Dedifferentiated amniotic fluid mesenchymal stem cell (primary cell): Measurements from ENCODE around the gene ACTR10.
"Not testable (repeated sequence)": the region's sequence is repeated elsewhere in the genome, so short reads cannot be mapped to it uniquely, and the experiment has no call there.

Source experiments
- DNase-seq: peaks from one replicate; pipeline ENCODE4 v3.0.0-alpha.2; 2016; ENCODE audit errors: extremely low spot score

Gene ACTR10

DNA sequence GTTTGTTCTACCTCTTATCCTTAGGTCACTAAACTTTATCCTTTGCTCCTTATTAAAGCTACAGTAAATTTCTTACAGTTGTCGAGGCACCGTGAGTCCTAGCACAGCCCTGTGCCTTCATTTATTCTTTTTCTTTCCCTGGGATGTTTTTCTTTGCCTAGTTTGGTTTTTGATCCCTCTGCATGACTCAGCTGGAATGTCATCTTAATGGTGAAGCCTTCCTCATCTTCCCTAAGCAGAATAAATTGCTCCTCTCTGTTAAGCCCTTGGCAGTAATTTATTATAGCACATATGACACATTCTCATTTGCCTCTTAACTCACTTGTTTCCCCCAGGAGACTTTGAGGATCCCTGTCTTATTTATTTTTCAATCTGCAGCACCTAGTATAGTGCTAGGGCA is 16.6 kb downstream of the ACTR10 start:
- DNase-seq: no peak

DNA sequence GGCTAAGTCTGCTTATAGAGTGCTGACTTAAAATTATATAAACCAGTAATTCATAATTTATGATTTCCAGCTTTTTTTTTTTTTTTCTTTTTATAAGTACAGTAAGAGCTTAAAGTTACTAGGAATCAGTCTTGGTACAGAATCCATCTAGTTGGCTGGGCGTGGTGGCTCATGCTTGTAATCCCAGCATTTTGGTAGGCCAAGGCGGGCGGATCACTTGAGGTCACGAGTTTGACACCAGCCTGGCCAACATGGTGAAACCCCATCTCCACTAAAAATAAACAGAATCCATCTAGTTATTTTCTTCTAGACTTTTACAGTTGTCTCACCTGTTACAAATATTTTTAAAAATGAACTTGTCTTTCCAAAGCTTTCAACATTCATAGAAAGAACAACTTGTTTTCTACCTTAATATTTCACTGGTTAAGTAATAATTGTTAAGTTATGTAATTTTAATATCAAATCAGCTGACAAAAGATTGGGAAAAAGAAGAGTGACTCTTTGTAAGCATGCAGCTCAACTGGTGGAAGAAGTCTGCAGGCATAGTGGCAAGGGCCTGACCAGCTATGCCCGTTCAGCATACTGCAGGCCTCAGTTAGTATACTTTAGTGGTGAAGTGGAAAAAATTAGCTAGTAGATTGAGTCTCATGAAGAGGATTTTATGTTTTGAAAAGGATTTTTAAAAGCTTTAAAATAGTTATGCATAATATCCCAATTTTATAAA is 27.3 kb downstream of the ACTR10 start:
- DNase-seq: no peak

- no peak for DNase-seq
Measured at GRCh38 chr14:58238252-58239243, 38.6 kb downstream of the ACTR10 start.

GRCh38 chr14:58239244-58240195 is 39.6 kb downstream of the ACTR10 start:
- peak; percentile 74 for DNase-seq

GRCh38 chr14:58243790-58244555 is 44.0 kb downstream of the ACTR10 start:
- DNase-seq: no peak

GRCh38 chr14:58244556-58245387 is 44.8 kb downstream of the ACTR10 start, which contains the start of gene PSMA3:
PSMA3 (plus strand) TSS chr14:58244843; CDS start chr14:58244921, 78 bp downstream.
- DNase-seq: peak; percentile 99

DNA sequence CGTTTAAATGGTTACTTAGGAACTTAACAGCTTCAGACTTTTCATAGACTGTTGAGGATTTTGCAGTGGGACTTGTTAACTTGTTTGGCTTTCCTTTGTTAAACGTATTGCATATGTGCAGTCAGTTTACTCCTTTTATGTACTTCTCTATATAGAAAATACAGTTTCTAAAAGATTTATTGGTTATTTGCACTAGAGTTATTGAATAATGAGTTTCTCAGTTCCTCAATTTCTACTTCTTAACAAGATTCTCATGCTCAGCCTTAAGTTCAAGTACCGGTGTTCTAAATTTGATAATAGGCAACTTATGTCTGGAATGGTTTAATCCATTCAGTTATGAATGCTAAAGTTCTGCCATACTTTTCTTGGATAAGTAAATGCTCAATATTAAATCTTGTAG is 45.6 kb downstream of the ACTR10 start:
- no peak for DNase-seq

- DNase-seq: no peak
Measured at GRCh38 chr14:58249611-58250010, 49.7 kb downstream of the ACTR10 start.

DNA sequence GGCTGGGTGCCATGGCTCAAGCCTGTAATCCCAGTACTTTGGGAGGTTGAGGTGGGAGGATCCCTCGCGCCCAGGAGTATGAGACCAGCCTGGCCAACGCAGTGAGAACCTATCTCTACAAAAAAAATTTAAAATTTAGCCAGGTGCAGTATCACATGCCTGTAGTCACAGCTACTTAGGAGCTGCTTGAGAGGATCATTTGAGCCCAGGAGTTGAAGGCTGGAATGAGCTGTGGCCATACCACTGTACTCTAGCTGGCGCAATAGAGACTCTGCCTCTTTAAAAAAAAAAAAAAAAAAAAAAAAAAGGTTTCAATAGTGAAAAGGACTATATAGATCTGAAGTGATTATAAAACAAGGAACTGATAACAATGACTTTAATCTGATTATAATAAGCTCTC is 58.2 kb downstream of the ACTR10 start:
- DNase-seq: no peak

GRCh38 chr14:58262005-58262404 is 62.1 kb downstream of the ACTR10 start:
- not testable (repeated sequence) for DNase-seq

- no peak for DNase-seq
Measured at GRCh38 chr14:58265401-58265800, 65.5 kb downstream of the ACTR10 start.

- DNase-seq: no peak
Measured at GRCh38 chr14:58270628-58271027, 70.7 kb downstream of the ACTR10 start.

DNA sequence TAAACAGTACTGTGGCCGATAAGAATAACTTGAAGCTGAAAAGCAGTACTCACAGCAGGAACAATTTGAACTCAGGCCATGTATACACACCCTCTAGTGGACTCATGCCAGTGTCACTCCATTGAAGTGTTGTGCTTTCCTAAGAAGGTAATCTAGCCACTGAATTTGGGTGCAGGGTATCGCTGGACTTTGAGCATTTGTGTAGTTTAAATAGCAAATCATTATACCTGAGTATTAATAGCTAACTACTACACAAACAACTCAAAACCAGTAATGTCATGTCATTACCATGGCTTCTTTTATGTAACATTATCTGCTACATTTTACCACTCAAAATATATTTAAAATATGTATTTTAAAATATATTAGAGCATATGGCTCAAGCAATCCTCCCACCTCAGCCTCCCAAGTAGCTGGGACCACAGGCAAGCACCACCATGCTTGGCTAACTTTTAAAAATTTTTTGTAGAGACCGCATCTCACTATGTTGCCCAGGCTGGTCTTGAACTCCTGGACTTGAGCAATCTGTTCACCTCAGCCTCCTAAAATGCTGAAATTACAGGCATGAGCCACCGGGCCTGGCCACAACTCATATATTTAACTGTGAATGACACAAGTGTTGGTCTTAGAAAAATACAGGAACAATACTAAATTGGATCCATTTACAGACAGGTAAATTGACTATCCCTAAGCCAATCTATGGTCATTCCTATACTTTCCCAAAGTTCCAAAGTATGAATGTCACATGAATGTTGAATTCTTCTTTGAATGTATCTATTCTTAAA is 72.8 kb downstream of the ACTR10 start:
- DNase-seq: no peak

GRCh38 chr14:58274881-58275280 is 74.9 kb downstream of the ACTR10 start:
- no peak for DNase-seq

- DNase-seq: no peak
Measured at GRCh38 chr14:58275527-58276190, 75.7 kb downstream of the ACTR10 start.

DNA sequence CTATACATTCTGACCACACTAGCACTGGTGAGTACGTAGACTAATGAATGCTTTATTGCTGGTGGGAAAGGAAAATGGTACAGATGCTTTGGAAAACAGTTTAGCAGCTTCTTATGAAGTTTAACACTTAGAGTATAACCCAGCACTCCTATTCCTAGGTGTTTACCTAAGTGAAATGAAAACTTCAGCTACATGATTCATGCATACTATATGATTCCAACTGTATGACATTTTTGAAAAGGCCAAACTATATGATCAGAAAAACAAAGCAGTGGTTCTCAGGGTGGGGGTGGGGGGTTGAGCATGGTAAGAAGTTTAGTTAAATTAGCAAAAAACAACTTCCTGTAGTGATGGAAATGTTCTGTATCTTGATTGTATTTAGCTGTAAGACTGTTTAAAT is 76.3 kb downstream of the ACTR10 start:
- DNase-seq: no peak

- DNase-seq: no peak
Measured at GRCh38 chr14:58278177-58278576, 78.2 kb downstream of the ACTR10 start.

DNA sequence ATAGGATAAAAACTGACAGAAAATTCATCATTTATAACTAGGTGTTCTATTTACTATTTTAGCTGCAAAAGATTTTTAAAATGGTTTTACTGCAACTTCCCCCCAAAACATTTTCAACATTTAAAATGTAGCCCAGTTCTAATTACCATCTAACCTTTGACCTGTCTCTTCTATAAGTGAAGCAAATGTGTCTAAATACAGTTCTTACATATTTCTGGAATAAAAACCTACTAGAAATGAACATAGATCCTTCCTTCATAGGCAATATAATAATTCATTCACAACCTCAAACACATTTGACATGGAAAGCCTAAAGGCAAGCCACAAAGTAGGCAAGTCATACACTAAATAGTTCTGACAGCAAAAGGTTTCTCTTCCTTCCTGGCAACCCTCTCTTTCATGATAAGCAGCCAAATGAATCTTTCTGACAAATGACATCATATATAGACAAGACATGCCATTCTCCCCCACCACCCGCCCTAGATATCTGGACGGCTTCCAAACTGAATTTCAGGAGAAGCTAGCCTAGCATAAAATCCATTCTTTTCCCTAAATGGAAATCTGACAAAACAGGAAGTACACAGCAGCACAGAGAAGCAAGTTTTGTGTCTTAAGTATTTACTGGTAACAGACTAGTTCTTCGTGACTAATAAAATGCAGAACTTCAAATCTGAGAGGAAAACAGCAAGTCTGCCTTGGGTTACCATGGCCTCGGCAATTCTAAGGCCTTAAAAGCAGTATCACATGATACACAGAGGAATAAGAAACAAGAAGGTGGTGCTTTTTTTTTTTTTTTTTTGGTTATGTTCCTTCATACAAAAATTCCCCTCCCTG is 81.2 kb downstream of the ACTR10 start:
- DNase-seq: peak; percentile 94
